NCI-H69 (cell line): ENCODE measurements around the gene ITIH2.
A peak's percentile ranks its signal among the peaks of the same experiment; 100 is the strongest.
"Not testable (repeated sequence)": the region's sequence is repeated elsewhere in the genome, so short reads cannot be mapped to it uniquely, and the experiment has no call there.

Experiments used
- DNase-seq: peaks from one replicate; lab custom pipeline; 2025; lab: John Stamatoyannopoulos, UW

ITIH2 gene, protein sequence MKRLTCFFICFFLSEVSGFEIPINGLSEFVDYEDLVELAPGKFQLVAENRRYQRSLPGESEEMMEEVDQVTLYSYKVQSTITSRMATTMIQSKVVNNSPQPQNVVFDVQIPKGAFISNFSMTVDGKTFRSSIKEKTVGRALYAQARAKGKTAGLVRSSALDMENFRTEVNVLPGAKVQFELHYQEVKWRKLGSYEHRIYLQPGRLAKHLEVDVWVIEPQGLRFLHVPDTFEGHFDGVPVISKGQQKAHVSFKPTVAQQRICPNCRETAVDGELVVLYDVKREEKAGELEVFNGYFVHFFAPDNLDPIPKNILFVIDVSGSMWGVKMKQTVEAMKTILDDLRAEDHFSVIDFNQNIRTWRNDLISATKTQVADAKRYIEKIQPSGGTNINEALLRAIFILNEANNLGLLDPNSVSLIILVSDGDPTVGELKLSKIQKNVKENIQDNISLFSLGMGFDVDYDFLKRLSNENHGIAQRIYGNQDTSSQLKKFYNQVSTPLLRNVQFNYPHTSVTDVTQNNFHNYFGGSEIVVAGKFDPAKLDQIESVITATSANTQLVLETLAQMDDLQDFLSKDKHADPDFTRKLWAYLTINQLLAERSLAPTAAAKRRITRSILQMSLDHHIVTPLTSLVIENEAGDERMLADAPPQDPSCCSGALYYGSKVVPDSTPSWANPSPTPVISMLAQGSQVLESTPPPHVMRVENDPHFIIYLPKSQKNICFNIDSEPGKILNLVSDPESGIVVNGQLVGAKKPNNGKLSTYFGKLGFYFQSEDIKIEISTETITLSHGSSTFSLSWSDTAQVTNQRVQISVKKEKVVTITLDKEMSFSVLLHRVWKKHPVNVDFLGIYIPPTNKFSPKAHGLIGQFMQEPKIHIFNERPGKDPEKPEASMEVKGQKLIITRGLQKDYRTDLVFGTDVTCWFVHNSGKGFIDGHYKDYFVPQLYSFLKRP

DNA sequence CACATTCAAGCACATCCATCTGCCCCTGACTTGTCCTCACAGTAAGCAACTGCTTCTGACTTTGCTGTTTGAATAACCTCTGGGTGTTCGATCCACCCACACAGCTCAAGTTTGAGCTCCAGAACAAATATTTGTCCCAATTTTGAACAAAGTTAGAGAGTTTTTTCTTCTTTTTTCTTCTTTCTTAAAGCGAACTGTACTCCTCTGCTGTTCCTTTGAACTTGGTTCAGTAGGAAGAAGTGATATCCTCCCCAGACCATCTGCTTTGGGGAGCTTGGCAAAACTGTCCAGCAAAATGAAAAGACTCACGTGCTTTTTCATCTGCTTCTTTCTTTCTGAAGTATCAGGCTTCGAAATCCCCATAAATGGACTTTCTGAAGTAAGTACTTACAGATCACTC is at the start of gene ITIH2:
Gene ITIH2, plus strand, starts transcription at position 177 of the 400 bp plus-strand sequence. Its CDS starts 119 bp downstream, at position 296.
- no peak for DNase-seq

DNA sequence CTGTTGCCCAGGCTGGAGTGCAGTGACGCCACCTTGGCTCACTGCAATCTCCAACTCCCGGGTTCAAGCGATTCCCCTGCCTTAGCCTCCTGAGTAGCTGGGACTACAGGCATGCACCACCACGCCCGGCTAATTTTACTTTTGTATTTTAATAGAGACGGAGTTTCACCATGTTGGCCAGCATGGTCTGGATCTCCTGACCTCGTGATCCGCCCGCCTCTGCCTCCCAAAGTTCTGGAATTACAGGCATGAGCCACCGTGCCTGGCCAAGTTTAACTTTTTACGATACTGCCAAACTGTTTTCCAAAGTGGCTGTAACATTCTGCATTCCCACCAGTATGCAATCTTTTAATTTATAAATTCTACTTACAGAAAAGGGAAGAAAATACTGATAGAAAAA is 46.0 kb upstream of the ITIH2 start:
- not testable (repeated sequence) for DNase-seq

DNA sequence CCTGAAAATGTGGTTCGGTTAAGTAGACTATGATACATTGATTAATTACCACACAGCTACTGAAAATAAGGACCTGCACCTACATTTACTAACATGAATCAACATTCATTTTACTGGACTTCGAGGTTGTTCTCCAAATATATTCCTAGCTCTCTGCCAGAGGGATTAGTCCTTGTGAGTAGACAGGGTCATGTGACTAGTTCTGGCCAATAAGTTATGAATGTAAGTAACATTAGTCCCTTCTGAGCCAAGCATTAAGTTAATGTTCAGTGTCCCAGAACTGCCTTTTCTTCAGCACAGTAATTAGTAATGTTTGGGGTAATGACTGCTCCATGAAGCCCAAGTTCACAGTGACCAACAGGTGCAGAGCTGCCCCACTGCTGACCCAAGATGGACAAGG is 45.6 kb upstream of the ITIH2 start:
- no peak for DNase-seq

DNA sequence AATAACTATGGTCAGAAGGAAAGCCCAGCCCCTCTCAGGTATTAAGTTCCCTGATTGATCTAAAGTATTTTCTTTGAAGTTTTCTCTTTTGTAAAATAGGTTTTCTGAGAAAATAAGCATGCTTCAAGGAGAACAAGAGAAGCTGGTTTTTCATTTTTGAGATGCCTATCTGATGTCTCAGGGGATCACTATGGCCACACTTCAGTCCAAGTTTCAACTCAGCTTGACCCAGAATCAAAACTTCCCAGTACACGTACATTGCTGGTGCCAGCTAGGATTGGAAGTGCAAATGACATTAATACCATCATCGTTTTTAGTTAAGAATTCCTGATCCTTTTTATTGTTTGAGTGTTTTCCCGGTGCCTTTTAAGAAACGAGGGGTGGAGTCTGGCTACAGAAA is 43.6 kb upstream of the ITIH2 start:
- no peak for DNase-seq

DNA sequence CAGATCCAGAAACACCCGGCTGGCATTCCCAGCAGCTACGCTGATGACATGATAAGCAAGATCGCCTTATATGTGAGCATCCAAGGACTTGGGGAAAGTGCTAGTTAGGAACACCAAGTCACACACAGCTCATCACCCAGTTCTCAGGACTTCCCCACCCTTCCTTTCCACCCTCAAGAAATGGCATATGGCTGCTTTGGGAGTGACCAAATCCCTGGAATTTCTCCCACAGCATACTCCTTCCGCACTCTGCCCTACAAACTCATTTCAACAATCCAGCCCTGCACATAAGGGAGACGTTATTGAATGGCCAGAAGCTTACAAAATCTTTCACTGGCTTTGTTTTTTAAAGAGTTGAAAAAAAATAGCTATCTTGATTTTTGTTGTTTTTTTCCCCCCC is 40.6 kb upstream of the ITIH2 start:
- no peak for DNase-seq

DNA sequence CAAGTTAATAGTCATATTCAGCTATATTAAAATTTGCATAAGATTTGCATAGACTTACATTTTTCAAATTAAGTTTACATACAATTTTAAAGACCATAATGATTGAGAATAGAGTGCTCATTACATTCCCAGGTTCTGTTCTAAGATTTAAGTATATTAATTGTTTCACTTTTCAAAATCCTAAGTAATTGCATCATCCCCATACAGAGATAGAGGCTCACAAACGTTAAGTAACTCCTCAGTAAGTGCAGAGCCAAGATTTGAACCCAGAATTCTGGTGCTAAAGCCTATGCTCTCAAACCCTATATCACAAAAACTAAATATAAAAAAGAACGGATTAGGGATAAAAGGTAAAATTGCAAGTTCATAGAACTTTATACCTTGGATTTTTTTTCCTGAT is 38.4 kb upstream of the ITIH2 start:
- no peak for DNase-seq

DNA sequence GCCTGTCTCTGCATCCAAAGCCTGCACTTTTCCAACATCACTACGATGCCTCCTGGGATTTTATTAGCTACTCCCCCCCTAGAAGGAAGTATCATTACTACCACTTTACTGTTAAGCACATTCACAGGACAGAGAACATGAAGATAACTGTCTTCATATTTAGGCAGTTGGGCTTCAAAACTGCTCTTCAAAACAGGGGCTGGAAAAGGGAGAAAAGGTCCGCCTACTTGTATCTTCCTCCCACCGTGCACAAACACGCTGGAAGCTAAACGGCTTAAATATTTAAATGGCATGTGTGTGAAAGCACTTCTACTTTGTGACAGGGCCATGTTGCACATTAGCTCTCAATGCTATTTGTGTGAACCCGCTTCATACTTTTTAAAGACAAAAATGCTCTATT is 37.3 kb upstream of the ITIH2 start:
- no peak for DNase-seq

DNA sequence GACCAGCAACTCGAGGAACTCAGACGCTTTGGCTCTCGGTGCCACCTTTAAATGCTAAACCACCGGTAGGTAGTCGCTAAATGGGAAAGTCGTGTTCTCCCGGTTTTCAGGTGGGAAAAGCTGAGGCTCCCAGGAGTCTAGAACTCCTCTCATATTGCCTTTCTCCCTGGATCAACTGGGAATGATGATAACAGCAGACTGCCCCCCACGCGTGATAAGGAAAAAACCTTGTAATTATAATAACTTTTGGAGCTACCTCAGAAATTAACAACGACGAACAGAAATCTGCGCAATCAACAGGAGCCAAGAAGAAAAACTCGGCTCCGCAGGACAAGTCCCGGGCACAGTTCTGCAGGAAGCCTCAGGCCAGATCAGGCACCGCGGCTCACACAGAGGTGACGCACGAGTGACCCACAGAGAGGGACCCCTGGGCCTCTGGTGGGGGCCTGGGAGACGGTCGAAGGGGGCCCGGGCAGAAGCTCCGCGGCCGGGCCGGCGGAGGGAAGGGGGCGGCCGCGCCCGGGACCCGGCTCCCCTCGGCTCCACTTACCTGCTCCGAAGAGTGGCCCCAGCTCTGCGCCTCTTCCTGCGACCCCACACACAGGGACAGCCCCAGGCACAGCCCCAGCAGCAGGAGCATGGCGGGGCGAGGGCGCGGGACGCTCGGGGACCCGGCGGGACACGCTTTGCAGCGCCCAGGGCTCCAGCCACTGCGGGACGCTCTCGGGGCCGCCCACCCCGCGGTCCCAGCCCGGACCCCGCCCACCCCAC is 36.7 kb upstream of the ITIH2 start, which contains the start of gene ITIH5:
Gene ITIH5, minus strand, starts transcription at position 714 of the 771 bp plus-strand sequence. Its CDS starts 74 bp downstream, at position 640.
- DNase-seq: no peak

DNA sequence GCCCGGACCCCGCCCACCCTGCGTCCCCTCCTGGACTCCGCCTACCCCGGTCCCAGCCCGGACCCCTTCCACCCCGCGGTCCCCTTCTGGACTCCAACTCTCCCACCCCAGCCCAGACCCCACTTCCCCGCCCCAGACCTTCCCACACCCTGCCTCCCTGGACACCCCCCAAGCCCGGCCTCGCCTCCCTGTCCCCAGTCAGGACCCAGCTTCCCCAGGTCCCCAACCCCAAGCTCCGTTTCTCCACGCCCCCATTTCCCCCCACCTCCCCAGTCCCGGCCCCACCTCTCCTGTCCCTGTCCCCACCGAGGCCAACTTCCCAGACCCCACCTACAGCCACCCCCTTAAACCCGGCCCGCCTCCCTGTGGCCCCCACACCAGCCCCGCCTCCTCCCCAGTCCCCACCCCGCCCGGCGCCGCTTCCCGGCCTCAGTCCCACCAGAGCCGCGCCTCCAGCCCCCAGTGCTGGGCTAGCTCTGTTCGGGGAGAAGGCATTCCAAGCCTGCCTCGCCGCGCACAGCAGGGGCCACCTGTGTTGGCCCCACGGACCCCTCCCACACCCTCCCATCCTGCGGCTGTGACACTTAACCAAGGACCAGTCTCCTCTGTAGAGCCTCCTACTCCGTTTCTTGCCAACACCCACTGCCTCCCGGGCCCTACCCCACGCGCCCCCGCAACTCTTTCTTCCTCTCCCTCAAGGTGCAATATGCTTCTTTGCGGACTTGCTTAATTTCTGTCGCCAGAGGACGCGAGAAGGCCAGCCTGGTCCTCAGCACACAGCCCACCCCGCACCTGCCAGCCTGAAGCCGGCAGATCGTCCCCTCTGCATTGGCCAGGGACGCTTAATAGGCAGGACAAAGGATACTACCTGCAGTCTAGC is 35.6 kb upstream of the ITIH2 start:
- peak; percentile 2 for DNase-seq

DNA sequence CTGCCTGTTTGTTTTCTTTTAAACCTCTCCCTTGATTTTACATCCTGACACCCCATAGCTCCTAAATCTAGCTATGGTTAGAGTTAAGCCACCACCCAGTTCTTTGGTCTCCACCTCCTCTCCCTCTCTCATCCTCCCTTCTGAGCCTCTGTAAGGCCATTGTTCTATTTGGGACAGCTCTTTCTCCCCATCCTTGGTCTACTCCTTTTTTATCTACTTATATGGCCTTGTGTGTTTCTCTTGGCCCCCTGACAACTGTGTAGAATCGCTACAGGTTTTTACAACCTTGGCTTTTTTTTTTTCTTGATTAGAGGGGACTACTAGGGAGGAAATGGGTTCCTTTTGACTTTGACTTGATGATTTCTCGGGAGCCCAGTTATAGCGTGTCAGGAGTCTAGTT is 33.0 kb upstream of the ITIH2 start:
- DNase-seq: no peak

DNA sequence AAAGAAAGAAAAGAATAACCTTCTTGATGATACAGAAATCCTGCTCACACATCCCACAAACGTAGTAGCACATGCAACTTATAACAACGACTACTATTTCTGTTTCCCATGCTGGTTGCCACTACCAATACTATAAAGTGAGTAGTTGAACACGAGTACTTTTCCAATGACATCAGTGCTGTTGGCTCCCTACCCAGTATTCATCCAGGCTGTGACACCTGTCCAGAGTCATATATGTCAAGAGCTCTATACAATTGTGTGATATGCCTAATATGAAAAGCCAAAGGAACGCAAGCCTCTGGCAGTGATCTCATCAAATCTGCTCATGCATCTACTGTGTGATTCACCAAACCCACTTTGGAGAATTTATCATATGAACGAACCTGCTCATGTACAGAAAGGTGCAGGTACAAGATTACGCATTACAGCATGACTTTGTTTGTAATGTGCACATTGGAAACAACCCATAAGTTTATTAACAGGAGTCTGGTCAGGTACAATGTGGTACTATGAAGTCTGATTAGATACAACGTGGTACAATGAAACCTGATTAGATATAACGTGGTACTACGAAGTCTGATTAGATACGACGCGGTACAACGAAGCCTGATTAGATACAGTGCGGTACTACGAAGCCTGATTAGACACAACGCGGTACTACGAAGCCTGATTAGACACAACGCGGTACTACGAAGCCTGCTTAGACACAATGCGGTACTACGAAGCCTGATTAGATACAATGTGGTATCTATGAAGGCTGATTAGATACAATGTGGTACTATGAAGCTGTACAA is 30.6 kb upstream of the ITIH2 start:
- DNase-seq: no peak

DNA sequence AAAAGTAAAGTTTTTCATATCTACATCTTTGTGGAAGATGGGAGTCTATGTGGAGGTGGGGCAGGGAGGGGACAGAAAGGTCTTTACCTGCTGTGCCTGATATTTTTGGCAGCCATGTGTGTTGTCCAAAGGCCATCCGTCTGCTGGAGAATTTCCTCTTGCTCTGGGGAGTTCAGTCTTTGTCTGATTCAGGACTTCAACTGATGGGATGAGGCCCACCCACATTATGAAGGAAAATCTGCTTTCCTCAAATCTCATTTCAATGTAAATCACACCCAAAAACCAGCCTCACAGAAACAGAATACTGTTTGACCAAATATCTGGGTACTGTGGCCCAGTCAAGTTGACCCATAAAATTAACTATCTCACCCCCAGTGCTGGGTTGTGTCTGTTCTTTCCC is 23.9 kb upstream of the ITIH2 start:
- no peak for DNase-seq

DNA sequence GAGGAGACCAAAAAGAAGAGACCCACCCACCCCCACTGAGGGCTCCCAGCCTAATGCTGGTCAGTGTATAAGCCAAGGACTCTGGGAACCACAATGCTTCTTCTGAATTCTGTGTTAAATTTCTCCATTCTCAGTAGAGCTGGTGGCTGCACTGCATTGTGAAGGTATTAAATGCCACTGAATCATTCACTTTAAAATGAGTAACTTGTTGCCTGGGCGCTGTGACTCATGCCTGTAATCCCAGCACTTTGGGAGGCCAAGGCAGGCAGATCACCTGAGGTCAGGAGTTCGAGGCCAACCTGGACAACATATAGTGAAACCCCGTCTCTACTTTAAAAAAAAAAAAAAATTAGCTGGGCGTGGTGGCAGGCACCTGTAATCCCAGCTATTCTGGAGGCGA is 23.0 kb upstream of the ITIH2 start:
- not testable (repeated sequence) for DNase-seq

DNA sequence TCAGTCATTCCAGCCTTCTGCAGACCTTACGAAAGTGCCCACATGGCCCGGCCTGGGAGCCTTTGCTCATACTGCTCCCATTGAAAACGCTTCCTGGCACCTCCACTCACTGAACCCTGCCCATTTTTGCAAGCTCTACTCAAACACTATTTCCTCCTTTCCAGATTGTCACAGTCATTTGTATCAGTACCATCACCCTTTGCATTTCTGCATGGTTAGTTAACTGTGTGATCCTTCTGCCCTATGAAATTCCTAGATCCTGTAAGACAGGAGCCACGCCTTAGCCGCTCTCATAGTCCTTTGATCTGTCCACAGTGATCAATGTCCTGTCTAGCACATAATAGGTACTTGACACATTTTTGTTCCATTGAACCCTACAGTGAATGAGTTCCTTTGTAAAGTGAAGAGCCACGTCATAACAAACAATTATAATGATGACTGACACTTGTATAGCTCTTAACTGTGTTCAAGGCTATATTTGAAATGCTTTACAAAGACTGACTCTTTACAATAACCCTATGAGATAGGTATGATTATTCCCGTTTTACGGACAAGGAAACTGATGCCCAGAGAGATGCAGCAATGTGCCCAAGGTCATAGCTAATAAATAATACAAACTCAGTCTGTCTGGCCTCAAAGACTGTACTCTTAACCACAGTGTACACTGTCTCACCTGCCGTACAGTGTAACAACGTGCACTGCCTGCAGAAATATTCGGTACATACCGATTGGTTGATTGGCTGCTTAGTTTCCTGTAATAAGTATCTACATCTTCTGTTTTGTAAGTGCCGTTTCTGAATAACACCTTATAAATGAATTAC is 16.6 kb upstream of the ITIH2 start:
- peak; percentile 0 for DNase-seq

DNA sequence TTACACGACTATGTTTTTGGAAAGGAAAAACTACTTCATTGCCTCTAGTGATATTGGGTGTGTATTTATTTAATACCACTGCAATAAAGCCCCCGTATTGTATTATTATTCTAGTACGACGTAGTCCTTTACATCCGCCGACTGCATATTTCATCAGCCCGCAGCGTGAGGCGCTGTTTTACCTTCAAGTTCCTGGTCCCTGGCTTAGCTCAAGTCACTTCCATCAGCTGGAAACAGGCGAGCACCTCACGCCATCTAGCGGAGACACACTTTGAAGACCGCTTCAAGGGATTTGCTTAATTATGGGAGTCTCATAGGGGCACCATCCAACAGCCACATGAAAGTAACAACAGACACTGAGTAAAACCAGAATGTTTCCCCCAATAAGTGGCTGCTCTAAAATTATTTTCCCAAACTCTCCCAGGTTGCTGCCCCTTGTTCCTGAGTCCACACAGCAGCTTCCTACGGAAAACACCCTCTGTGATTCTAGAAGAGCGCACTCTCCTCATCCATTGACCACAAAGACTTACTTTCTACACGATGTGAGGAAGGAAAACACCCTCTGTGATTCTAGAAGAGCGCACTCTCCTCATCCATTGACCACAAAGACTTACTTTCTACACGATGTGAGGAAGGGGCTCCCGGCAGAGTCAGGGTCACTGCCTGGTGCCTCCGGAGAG is 15.7 kb upstream of the ITIH2 start:
- DNase-seq: peak; percentile 73

DNA sequence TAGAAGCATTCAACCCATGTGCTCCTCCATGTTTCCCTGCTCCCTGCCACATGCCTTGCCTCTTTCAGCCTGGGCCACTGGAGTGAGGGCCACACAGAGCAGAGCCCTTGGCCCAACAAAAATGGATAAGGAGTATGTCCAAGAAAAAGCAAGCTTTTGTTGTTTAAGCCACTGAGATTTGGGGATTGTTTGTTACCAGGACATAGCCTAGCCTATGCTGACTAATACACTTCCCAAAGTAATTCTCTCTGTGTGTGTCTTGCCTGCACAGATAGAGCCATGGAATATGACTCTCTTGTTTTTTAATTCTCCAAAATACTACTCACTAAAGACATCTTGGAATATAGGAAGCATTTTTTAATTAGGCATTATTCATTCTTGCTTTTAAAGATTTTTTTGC is 13.5 kb upstream of the ITIH2 start:
- DNase-seq: no peak

DNA sequence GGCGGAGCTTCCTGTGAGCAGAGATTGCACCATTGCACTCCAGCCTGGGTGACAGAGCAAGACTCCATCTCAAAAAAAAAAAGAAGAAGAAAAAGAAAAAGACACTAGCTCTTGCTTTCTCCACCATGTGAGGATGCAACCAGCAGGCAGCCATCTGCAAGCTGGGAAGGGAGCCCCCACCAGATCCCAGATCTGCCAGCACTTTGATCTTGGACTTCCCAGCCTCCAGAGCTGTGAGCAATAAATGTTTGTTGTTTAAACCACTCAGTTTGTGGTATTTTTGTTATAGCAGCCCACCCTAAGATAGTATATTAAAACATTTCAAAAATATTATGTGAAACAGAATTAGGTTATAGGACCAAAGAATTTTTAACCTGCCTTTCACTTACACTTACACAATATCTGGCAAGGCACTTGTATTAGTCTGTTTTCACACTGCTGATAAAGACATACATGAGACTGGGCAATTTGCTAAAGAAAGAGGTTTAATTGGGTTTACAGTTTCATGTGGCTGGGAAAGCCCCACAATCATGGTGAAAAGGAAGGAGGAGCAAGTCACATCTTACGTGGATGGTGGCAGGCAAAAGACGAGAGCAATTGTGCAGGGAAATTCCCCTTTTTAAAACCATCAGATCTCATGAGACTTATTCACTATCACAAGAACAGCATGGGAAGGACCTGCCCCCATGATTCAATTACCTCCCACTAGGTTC is 12.1 kb upstream of the ITIH2 start:
- not testable (repeated sequence) for DNase-seq

DNA sequence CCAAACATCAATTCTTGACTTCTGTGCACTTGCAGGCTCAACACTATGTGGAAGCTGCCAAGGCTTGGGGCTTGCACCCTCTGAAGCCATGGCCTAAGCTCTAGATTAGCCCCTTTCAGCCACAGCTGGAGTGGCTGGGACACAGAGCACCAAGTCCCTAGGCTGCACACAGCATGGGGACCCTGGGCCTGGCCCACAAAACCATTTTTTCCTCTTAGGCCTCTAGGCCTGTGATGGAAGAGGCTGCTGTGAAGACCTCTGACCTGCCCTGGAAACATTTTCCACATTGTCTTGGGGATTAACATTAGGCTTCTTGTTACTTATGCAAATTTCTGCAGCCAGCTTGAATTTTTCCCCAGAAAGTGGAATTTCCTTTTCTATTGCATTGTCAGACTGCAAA is 10.7 kb upstream of the ITIH2 start:
- not testable (repeated sequence) for DNase-seq
